Kidney (tissue), 14 donors: ENCODE results near the gene ROPN1B. TPM values are rescaled to one million over a fixed set of nuclear protein-coding genes. Genes with fewer than 3 reads are reported as not detected.
A peak's percentile ranks its signal among the peaks of the same experiment; 100 is the strongest.

Experiments used
- DNase-seq, 5 donors: peaks; one replicate each; pipeline ENCODE4 v3.0.0-alpha.2; 2013 to 2020
- FAIRE-seq: peaks from 2 replicates; lab custom pipeline; 2012; peaks lifted over from hg19 to GRCh38; lab: Jason Lieb, UNC
- H3K27ac ChIP-seq, 2 donors: one replicate each; pipeline ENCODE4 v1.7.0; 2013; ENCODE audit warnings: low read depth in 2 of 2, low read length in 2 of 2, inconsistent platforms in 1 of 2
- H3K27me3 ChIP-seq: one replicate; pipeline ENCODE4 v1.7.1; 2013; ENCODE audit warnings: low read length, inconsistent platforms; ENCODE audit not compliant: control insufficient read depth, insufficient read depth
- H3K36me3 ChIP-seq, 3 donors: one replicate each; pipeline versions ENCODE4 v1.7.0 to v1.7.1; 2013; ENCODE audit warnings: low read length in 3 of 3, control low read depth in 1 of 3, inconsistent platforms in 1 of 3; ENCODE audit not compliant: insufficient read depth in 3 of 3, control insufficient read depth in 2 of 3
- H3K4me1 ChIP-seq, 3 donors: one replicate each; pipeline versions ENCODE4 v1.7.0 to v1.7.1; 2013; ENCODE audit warnings: low read length in 3 of 3, inconsistent platforms in 1 of 3, low read depth in 1 of 3; ENCODE audit not compliant: control insufficient read depth in 2 of 3, insufficient read depth in 2 of 3
- H3K4me3 ChIP-seq, 3 donors: one replicate each; pipeline versions ENCODE4 v1.7.0 to v1.8.1; 2013; ENCODE audit warnings: low read length in 3 of 3, control low read depth in 1 of 3, inconsistent platforms in 1 of 3
- H3K9ac ChIP-seq, 3 donors: one replicate each; pipeline versions ENCODE4 v1.7.0 to v1.7.1; 2013; ENCODE audit warnings: low read length in 3 of 3, control low read depth in 1 of 3, inconsistent platforms in 1 of 3
- H3K9me3 ChIP-seq, 3 donors: one replicate each; pipeline versions ENCODE4 v1.7.0 to v1.7.1; 2013; ENCODE audit warnings: low read length in 3 of 3, control low read depth in 1 of 3, inconsistent platforms in 1 of 3; ENCODE audit not compliant: control insufficient read depth in 2 of 3, insufficient read depth in 1 of 3
- CTCF ChIP-seq: IDR thresholded peaks from 3 replicates; pipeline ENCODE4 v1.5.1; 2012; ENCODE audit warnings: mild to moderate bottlenecking, moderate library complexity, borderline replicate concordance; ENCODE audit not compliant: insufficient read depth; ENCODE audit errors: extremely low read depth
- intact Hi-C: fragments of 100-400 bp; cut with DNase I; formaldehyde crosslinking; loops from one replicate; pipeline ENCODE4 v1.11.1; 2022
- polyA plus RNA-seq: library from polyadenylated mRNA; stranded (reverse); fragments of 350-450 nt; fragmentation: Illumina TruSeq; extraction: RNeasy Lipid Tissue Mini Kit (QIAGEN cat#74804); gene quantifications from one replicate; pipeline ENCODE4 v1.2.3, GENCODE V29; 2014; ENCODE audit warnings: low read depth, low replicate concordance; ENCODE audit not compliant: insufficient read depth
- total RNA-seq: library from RNA; stranded (reverse); fragmentation: NEBNext Ultra II Directional; extraction: Animal tissue kit (Norgen Biotek cat#: 25700); gene quantifications from one replicate; pipeline ENCODE4 v1.2.1, GENCODE V29; 2021
- donor health status: control.
- donor health status: control.
- donor health status: control.
- donor health status: control.
- donor health status: control.
- donor health status: DM: yes; HTN: yes; CAD: no.
- donor health status: Normal renal cell carcinoma (clear cell type).

Gene ROPN1B
- total and polyA plus RNA-seq, 2 donors from 2014 or later: not detected

GRCh38 chr3:125958511-125959316 lies 10.3 kb upstream of the ROPN1B start:
- no peak overlapping the region for H3K27ac ChIP-seq
- intact Hi-C loops: no loop called here
- H3K4me1 ChIP-seq: no peaks in the 10 kb centered on the region
- H3K27me3 ChIP-seq: no peaks in the 10 kb centered on the region
- H3K36me3 ChIP-seq: no peaks in the 10 kb centered on the region
- no peaks in the 10 kb centered on the region for H3K9me3 ChIP-seq
- no peak overlapping the region for H3K4me3 ChIP-seq
- no peak overlapping the region for H3K9ac ChIP-seq
- FAIRE-seq (no peak), DNase-seq (peak in 2 of 5 donors; percentile 55 to 65)
- no peak for TF ChIP-seq CTCF

GRCh38 chr3:125959317-125960065 lies 9.5 kb upstream of the ROPN1B start:
- H3K4me1 ChIP-seq: no peaks in the 10 kb centered on the region
- DNase-seq (peak in 1 of 5 donors; percentile 71), FAIRE-seq (no peak)
- intact Hi-C loops: no loop called here
- no peak overlapping the region for H3K9ac ChIP-seq
- no peak for TF ChIP-seq CTCF
- H3K9me3 ChIP-seq: peaks cover 0 to 4% (median 0%) of the 10 kb centered on the region in 3 donors
- no peaks in the 10 kb centered on the region for H3K27me3 ChIP-seq
- no peak overlapping the region for H3K4me3 ChIP-seq
- H3K36me3 ChIP-seq: no peaks in the 10 kb centered on the region
- H3K27ac ChIP-seq: no peak overlapping the region

- no peaks in the 10 kb centered on the region for H3K27me3 ChIP-seq
- H3K9ac ChIP-seq: no peak overlapping the region
- peaks cover 0 to 4% (median 0%) of the 10 kb centered on the region in 3 donors for H3K9me3 ChIP-seq
- H3K36me3 ChIP-seq: no peaks in the 10 kb centered on the region
- FAIRE-seq: no peak
- intact Hi-C loops: no loop called here
- H3K27ac ChIP-seq: no peak overlapping the region
- no peak for TF ChIP-seq CTCF
- H3K4me1 ChIP-seq: no peaks in the 10 kb centered on the region
- peak in 1 of 5 donors; percentile 28 for DNase-seq
- H3K4me3 ChIP-seq: no peak overlapping the region
These were observed 8.9 kb upstream of the ROPN1B start for GRCh38 chr3:125960066-125960424.
